Loucy (cell line): ENCODE results near the gene HSPA12A.

ENCODE experiments used
- H2AFZ ChIP-seq: fragments of 200-600 bp; sonication (generic); 2 replicates; pipeline ENCODE4 v1.6.0; 2016; ENCODE audit warnings: antibody characterized with exemption, mild to moderate bottlenecking, low read length, moderate library complexity
- H3F3A ChIP-seq: fragments of 200-600 bp; 2 replicates; pipeline ENCODE4 v1.6.0; 2016; ENCODE audit warnings: antibody characterized with exemption, low read depth, mild to moderate bottlenecking
- H3K27me3 ChIP-seq: fragments of 200-600 bp; sonication (generic); 2 replicates; pipeline ENCODE4 v1.6.1; 2014; ENCODE audit warnings: low read length, mild to moderate bottlenecking; ENCODE audit not compliant: insufficient read depth, poor library complexity, severe bottlenecking
- H3K36me3 ChIP-seq: fragments of 200-600 bp; sonication (generic); 2 replicates; pipeline ENCODE4 v1.6.1; 2016; ENCODE audit warnings: low read length; ENCODE audit not compliant: insufficient read depth
- H3K4me1 ChIP-seq: fragments of 200-600 bp; sonication (generic); 2 replicates; pipeline ENCODE4 v1.5.1; 2014; ENCODE audit warnings: low read length, mild to moderate bottlenecking; ENCODE audit not compliant: insufficient read depth, poor library complexity, severe bottlenecking
- H3K4me2 ChIP-seq: fragments of 200-600 bp; sonication (generic); 2 replicates; pipeline ENCODE4 v1.6.0; 2014; ENCODE audit warnings: antibody characterized with exemption, low read length, low read depth, mild to moderate bottlenecking; ENCODE audit not compliant: poor library complexity, severe bottlenecking
- H3K4me3 ChIP-seq: fragments of 200-600 bp; sonication (generic); 2 replicates; pipeline ENCODE4 v1.5.1; 2014; ENCODE audit warnings: low read length, mild to moderate bottlenecking, mixed read lengths; ENCODE audit not compliant: poor library complexity, severe bottlenecking
- H3K79me2 ChIP-seq: fragments of 200-600 bp; sonication (generic); 2 replicates; pipeline ENCODE4 v1.6.1; 2014; ENCODE audit warnings: low read length; ENCODE audit not compliant: insufficient read depth
- H3K9ac ChIP-seq: fragments of 200-600 bp; sonication (generic); 2 replicates; pipeline ENCODE4 v1.6.0; 2014; ENCODE audit warnings: mild to moderate bottlenecking, low read depth, low read length, moderate library complexity; ENCODE audit not compliant: poor library complexity, severe bottlenecking
- H3K9me2 ChIP-seq: fragments of 200-600 bp; sonication (generic); replicated peaks from 2 replicates; pipeline ENCODE4 v1.6.1; 2016; ENCODE audit warnings: low read depth, low read length, mixed read lengths
- H3K9me3 ChIP-seq: fragments of 200-600 bp; sonication (generic); 2 replicates; pipeline ENCODE4 v1.6.1; 2014; ENCODE audit warnings: mild to moderate bottlenecking, antibody characterized with exemption, low read length, low read depth; ENCODE audit not compliant: insufficient read depth
- H4K20me1 ChIP-seq: fragments of 200-600 bp; sonication (generic); 2 replicates; pipeline ENCODE4 v1.6.0; 2014; ENCODE audit warnings: antibody characterized with exemption, low read length, mild to moderate bottlenecking; ENCODE audit not compliant: insufficient read depth, poor library complexity, severe bottlenecking
- CTCF ChIP-seq: fragments of 200-600 bp; sonication (generic); conservative IDR thresholded peaks from 2 replicates; pipeline ENCODE4 v1.5.1; 2014; ENCODE audit warnings: mild to moderate bottlenecking, antibody characterized with exemption, low read length
- EZH2phosphoT487 ChIP-seq: fragments of 200-600 bp; IDR thresholded peaks from 2 replicates; pipeline ENCODE4 v1.6.1; 2018; ENCODE audit warnings: antibody characterized with exemption, mild to moderate bottlenecking, moderate library complexity, borderline replicate concordance

Gene HSPA12A

GRCh38 chr10:116668446-116668845 lies 73.9 kb downstream of the HSPA12A start:
- Histone ChIP-seq H3K9ac (no peak overlapping the region), H3K9me2 (no peaks in the 10 kb centered on the region), H2AFZ (no peak overlapping the region), H3F3A (no peaks in the 10 kb centered on the region), H3K4me3 (no peak overlapping the region), H3K36me3 (no peaks in the 10 kb centered on the region), H3K79me2 (no peaks in the 10 kb centered on the region), H4K20me1 (no peaks in the 10 kb centered on the region), H3K4me2 (no peak overlapping the region), H3K4me1 (no peaks in the 10 kb centered on the region), H3K9me3 (no peaks in the 10 kb centered on the region), H3K27me3 (no peaks in the 10 kb centered on the region)
- TF ChIP-seq EZH2phosphoT487 = no peak
- no peak for TF ChIP-seq CTCF

GRCh38 chr10:116668018-116668417 lies 74.3 kb downstream of the HSPA12A start:
- Histone ChIP-seq H3F3A (no peaks in the 10 kb centered on the region), H3K4me3 (no peak overlapping the region), H3K9ac (no peak overlapping the region), H3K9me2 (no peaks in the 10 kb centered on the region), H3K4me2 (no peak overlapping the region), H3K36me3 (no peaks in the 10 kb centered on the region), H3K4me1 (no peaks in the 10 kb centered on the region), H2AFZ (no peak overlapping the region), H4K20me1 (no peaks in the 10 kb centered on the region), H3K9me3 (no peaks in the 10 kb centered on the region), H3K79me2 (no peaks in the 10 kb centered on the region), H3K27me3 (no peaks in the 10 kb centered on the region)
- TF ChIP-seq CTCF = no peak
- TF ChIP-seq EZH2phosphoT487 = no peak

DNA sequence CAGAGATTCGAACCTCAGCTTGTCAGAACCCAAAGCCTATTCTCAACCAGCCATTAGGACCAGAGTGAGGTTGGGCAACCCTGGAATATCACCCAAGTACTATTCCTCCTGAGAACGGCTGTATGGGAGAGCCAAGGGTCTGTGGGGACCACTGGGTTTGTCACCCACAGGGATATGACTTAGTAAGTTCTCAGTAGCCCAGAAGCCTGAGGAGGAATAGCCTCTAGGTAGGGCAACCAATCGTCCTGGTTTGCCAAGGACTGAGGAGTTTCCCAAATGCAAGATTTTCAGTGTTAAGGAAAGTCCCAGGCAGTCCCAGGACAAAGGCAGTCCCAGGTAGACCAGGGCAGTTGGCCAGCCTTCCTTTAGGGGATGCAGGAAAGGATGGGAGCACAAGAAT lies 74.9 kb downstream of the HSPA12A start:
- H2AFZ ChIP-seq = no peak overlapping the region
- no peak overlapping the region for H3K4me2 ChIP-seq
- no peaks in the 10 kb centered on the region for H3K36me3 ChIP-seq
- no peaks in the 10 kb centered on the region for H3F3A ChIP-seq
- no peaks in the 10 kb centered on the region for H3K79me2 ChIP-seq
- H3K4me3 ChIP-seq = no peak overlapping the region
- H4K20me1 ChIP-seq = no peaks in the 10 kb centered on the region
- H3K9me3 ChIP-seq = no peaks in the 10 kb centered on the region
- H3K9ac ChIP-seq = no peak overlapping the region
- TF ChIP-seq EZH2phosphoT487 (no peak), CTCF (no peak)
- no peaks in the 10 kb centered on the region for H3K4me1 ChIP-seq
- no peaks in the 10 kb centered on the region for H3K27me3 ChIP-seq
- no peaks in the 10 kb centered on the region for H3K9me2 ChIP-seq
